MM.1S (cell line): Measurements from ENCODE around the gene RABGAP1L.

Experiments
- DNase-seq: peaks from one replicate; pipeline ENCODE4 v3.0.0-alpha.2; 2015
- H2AFZ ChIP-seq: fragments of 300-600 bp; sonication (generic); 2 replicates; pipeline ENCODE4 v1.6.0; 2016; ENCODE audit warnings: antibody characterized with exemption, low read length
- H3F3A ChIP-seq: fragments of 300-600 bp; sonication (generic); 2 replicates; pipeline ENCODE4 v1.6.1; 2016; ENCODE audit warnings: mild to moderate bottlenecking, antibody characterized with exemption, low read length, moderate library complexity, mixed read lengths; ENCODE audit not compliant: insufficient read depth
- H3K27ac ChIP-seq: fragments of 300-600 bp; sonication (generic); 2 replicates; pipeline ENCODE4 v1.5.1; 2016; ENCODE audit warnings: mild to moderate bottlenecking, low read length
- H3K27me3 ChIP-seq: fragments of 300-600 bp; sonication (generic); replicated peaks from 2 replicates; pipeline ENCODE4 v1.6.0; 2016; ENCODE audit warnings: low read length; ENCODE audit not compliant: insufficient read depth
- H3K36me3 ChIP-seq: fragments of 300-600 bp; sonication (generic); replicated peaks from 2 replicates; pipeline ENCODE4 v1.6.1; 2016; ENCODE audit warnings: mild to moderate bottlenecking, low read length, mixed read lengths; ENCODE audit not compliant: insufficient read depth
- H3K4me1 ChIP-seq: fragments of 300-600 bp; sonication (generic); 2 replicates; pipeline ENCODE4 v1.6.1; 2016; ENCODE audit warnings: low read length, mixed read lengths
- H3K4me2 ChIP-seq: fragments of 300-600 bp; sonication (generic); 2 replicates; pipeline ENCODE4 v1.6.0; 2016; ENCODE audit warnings: low read depth, low read length
- H3K4me3 ChIP-seq: fragments of 300-600 bp; sonication (generic); 2 replicates; pipeline ENCODE4 v1.5.1; 2016; ENCODE audit warnings: low read length, mixed read lengths
- H3K79me2 ChIP-seq: fragments of 300-600 bp; sonication (generic); 2 replicates; pipeline ENCODE4 v1.6.1; 2016; ENCODE audit warnings: mixed run types, low read length, mixed read lengths
- H3K9ac ChIP-seq: fragments of 300-600 bp; sonication (generic); 2 replicates; pipeline ENCODE4 v1.6.1; 2016; ENCODE audit warnings: low read length, mixed read lengths
- H3K9me2 ChIP-seq: fragments of 300-600 bp; sonication (generic); replicated peaks from 2 replicates; pipeline ENCODE4 v1.6.1; 2016; ENCODE audit warnings: mild to moderate bottlenecking, low read length, mixed read lengths; ENCODE audit not compliant: insufficient read depth
- H3K9me3 ChIP-seq: fragments of 300-600 bp; sonication (generic); replicated peaks from 2 replicates; pipeline ENCODE4 v1.6.1; 2016; ENCODE audit warnings: mild to moderate bottlenecking, low read length, mixed read lengths; ENCODE audit not compliant: insufficient read depth
- H4K20me1 ChIP-seq: fragments of 300-600 bp; sonication (generic); 2 replicates; pipeline ENCODE4 v1.6.1; 2016; ENCODE audit warnings: mild to moderate bottlenecking, low read length, moderate library complexity, mixed read lengths; ENCODE audit not compliant: insufficient read depth
- CTCF ChIP-seq: fragments of 300-600 bp; sonication (generic); IDR thresholded peaks from 2 replicates; pipeline ENCODE4 v1.5.1; 2016; ENCODE audit warnings: antibody characterized with exemption, low read length, mixed read lengths
- EZH2 ChIP-seq: fragments of 300-600 bp; sonication (generic); optimal IDR thresholded peaks from 2 replicates; pipeline ENCODE3; 2017; ENCODE audit warnings: low read depth, mild to moderate bottlenecking, antibody characterized with exemption, low read length, mixed read lengths
- EZH2phosphoT487 ChIP-seq: fragments of 300-600 bp; sonication (generic); IDR thresholded peaks from 2 replicates; pipeline ENCODE4 v1.6.1; 2018; ENCODE audit warnings: antibody characterized with exemption, low read length

Gene RABGAP1L

GRCh38 chr1:174775621-174776020 lies 616.3 kb downstream of the RABGAP1L start:
- no peak overlapping the region for H3K9ac ChIP-seq
- no peaks in the 10 kb centered on the region for H3K79me2 ChIP-seq
- no peaks in the 10 kb centered on the region for H3K36me3 ChIP-seq
- no peak overlapping the region for H2AFZ ChIP-seq
- H3K4me1 ChIP-seq = peaks cover 9% of the 10 kb centered on the region; the same call in 1 of the 2 replicates
- TF ChIP-seq EZH2 (no peak), CTCF (no peak), EZH2phosphoT487 (no peak)
- H3K9me3 ChIP-seq = no peaks in the 10 kb centered on the region
- no peak for DNase-seq
- H3K9me2 ChIP-seq = no peaks in the 10 kb centered on the region
- no peaks in the 10 kb centered on the region for H4K20me1 ChIP-seq
- no peaks in the 10 kb centered on the region for H3K27me3 ChIP-seq
- H3K27ac ChIP-seq = no peak overlapping the region
- H3K4me3 ChIP-seq = no peak overlapping the region
- H3F3A ChIP-seq = no peaks in the 10 kb centered on the region
- no peak overlapping the region for H3K4me2 ChIP-seq

- H3K9ac ChIP-seq = no peak overlapping the region
- no peak overlapping the region for H3K27ac ChIP-seq
- no peaks in the 10 kb centered on the region for H3K9me3 ChIP-seq
- H3K4me2 ChIP-seq = no peak overlapping the region
- H3K79me2 ChIP-seq = no peaks in the 10 kb centered on the region
- no peaks in the 10 kb centered on the region for H3K36me3 ChIP-seq
- TF ChIP-seq CTCF = no peak
- no peak for TF ChIP-seq EZH2
- no peak for TF ChIP-seq EZH2phosphoT487
- no peak for DNase-seq
- H3K27me3 ChIP-seq = no peaks in the 10 kb centered on the region
- no peaks in the 10 kb centered on the region for H4K20me1 ChIP-seq
- no peak overlapping the region for H2AFZ ChIP-seq
- H3K4me3 ChIP-seq = no peak overlapping the region
- H3F3A ChIP-seq = no peaks in the 10 kb centered on the region
- no peaks in the 10 kb centered on the region for H3K9me2 ChIP-seq
- H3K4me1 ChIP-seq = peaks cover 8% of the 10 kb centered on the region; the same call in 1 of the 2 replicates
Measured at GRCh38 chr1:174777262-174777661, 617.9 kb downstream of the RABGAP1L start.

GRCh38 chr1:174785510-174785909 lies 626.2 kb downstream of the RABGAP1L start:
- Histone ChIP-seq H3K9me3 (no peaks in the 10 kb centered on the region), H3K4me1 (peaks cover 14% of the 10 kb centered on the region), H3F3A (peaks cover 4% of the 10 kb centered on the region; the same call in 1 of the 2 replicates), H3K27me3 (no peaks in the 10 kb centered on the region), H3K4me2 (no peak overlapping the region), H3K4me3 (no peak overlapping the region), H3K9me2 (no peaks in the 10 kb centered on the region), H3K27ac (no peak overlapping the region), H3K36me3 (no peaks in the 10 kb centered on the region), H2AFZ (no peak overlapping the region), H4K20me1 (no peaks in the 10 kb centered on the region), H3K9ac (no peak overlapping the region), H3K79me2 (no peaks in the 10 kb centered on the region)
- no peak for DNase-seq
- TF ChIP-seq CTCF (no peak), EZH2 (no peak), EZH2phosphoT487 (no peak)
